Calu3 (cell line): ENCODE data around the gene LYAR. TPM values are rescaled to one million over a fixed set of nuclear protein-coding genes. Genes with fewer than 3 reads are reported as not detected.

Experiments used
- BruUV-seq: library from RNA; stranded (reverse); fragments of 400-500 nt; replicated peaks from 2 replicates; lab custom pipeline; 2021; lab: Mats Ljungman, UMichigan
- CTCF ChIA-PET: fragments of 300-600 bp; sonication (Branson Sonifier 250); formaldehyde crosslinking; loops from one replicate; lab custom pipeline; 2022; ENCODE audit warnings: antibody characterized with exemption; lab: Charles Lee
- DNase-seq: peaks from one replicate; pipeline ENCODE4 v3.0.0; 2022
- H3K27ac Mint-ChIP-seq: one replicate; pipeline ENCODE4 v1.8.0; 2022; ENCODE audit warnings: mixed read lengths; ENCODE audit not compliant: unreplicated experiment
- H3K27me3 Mint-ChIP-seq: one replicate; pipeline ENCODE4 v1.8.0; 2022; ENCODE audit warnings: mixed read lengths; ENCODE audit not compliant: unreplicated experiment
- H3K36me3 Mint-ChIP-seq: one replicate; pipeline ENCODE4 v1.8.0; 2022; ENCODE audit warnings: mild to moderate bottlenecking, moderate library complexity, mixed read lengths; ENCODE audit not compliant: insufficient read depth, unreplicated experiment
- H3K4me1 Mint-ChIP-seq: one replicate; pipeline ENCODE4 v1.8.0; 2022; ENCODE audit warnings: mild to moderate bottlenecking, low read depth, mixed read lengths; ENCODE audit not compliant: unreplicated experiment
- H3K4me3 Mint-ChIP-seq: one replicate; pipeline ENCODE4 v1.8.0; 2022; ENCODE audit warnings: mild to moderate bottlenecking, low read depth, moderate library complexity, mixed read lengths; ENCODE audit not compliant: unreplicated experiment
- H3K9me3 Mint-ChIP-seq: one replicate; pipeline ENCODE4 v1.8.0; 2022; ENCODE audit warnings: low read depth, mixed read lengths; ENCODE audit not compliant: unreplicated experiment
- intact Hi-C: fragments of 100-400 bp; cut with micrococcal nuclease; formaldehyde crosslinking; loops from one replicate; pipeline ENCODE4 v1.10.0; 2022; ENCODE audit not compliant: unreplicated experiment
- total RNA-seq: library from RNA; stranded (reverse); gene quantifications from 2 replicates; pipeline ENCODE4 v1.2.3, GENCODE V29; 2022
- TF ChIP-seq, protein P1 (sequence below): fragments of 200-600 bp; IDR thresholded peaks from one replicate; pipeline ENCODE4 v1.8.0; 2022; ENCODE audit warnings: antibody characterized with exemption; ENCODE audit not compliant: unreplicated experiment

Gene LYAR
- total RNA-seq, 1 experiment from 2014 or later, result 19.1 TPM

DNA sequence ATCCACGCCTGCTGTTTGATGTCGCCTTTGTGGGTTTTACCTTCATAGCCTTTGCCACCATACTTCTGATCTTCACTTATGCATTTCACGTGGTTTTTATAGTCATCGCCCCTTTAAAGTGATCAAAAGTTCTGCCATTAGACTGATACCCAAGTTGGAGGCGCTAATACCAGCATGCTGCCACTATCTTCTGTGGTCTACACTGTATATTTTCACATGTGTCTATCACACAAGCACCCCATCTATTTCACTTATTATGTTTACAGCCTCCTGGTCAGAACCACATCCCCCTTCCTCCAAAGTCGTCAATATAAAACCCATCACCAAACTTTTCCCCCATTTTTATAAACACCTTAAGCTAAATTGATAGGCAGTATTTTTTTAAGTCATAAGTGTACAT lies 8.2 kb downstream of the LYAR start:
- BruUV-seq, result no TSS peak

DNA sequence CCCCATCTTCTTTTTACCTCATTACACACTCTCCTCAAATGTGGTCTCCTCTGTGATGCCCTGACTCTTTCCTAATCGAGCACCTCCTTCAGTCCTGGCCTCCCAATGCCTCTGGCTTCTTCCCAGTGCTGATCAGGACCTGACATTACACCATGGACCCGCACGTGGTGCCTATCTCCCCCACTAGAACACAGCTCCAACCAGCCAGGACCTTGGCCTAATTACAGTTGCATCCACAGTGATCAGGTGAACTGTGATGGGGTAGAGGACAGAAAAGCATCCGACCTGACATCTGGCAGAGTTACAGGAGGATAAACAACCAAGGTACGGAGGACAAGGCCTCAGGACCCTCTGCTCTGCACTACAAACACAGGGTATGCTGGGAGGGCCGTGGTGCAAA lies 12.4 kb downstream of the LYAR start:
- CTCF ChIA-PET, result no interaction called here
- TF ChIP-seq, protein P1, sequence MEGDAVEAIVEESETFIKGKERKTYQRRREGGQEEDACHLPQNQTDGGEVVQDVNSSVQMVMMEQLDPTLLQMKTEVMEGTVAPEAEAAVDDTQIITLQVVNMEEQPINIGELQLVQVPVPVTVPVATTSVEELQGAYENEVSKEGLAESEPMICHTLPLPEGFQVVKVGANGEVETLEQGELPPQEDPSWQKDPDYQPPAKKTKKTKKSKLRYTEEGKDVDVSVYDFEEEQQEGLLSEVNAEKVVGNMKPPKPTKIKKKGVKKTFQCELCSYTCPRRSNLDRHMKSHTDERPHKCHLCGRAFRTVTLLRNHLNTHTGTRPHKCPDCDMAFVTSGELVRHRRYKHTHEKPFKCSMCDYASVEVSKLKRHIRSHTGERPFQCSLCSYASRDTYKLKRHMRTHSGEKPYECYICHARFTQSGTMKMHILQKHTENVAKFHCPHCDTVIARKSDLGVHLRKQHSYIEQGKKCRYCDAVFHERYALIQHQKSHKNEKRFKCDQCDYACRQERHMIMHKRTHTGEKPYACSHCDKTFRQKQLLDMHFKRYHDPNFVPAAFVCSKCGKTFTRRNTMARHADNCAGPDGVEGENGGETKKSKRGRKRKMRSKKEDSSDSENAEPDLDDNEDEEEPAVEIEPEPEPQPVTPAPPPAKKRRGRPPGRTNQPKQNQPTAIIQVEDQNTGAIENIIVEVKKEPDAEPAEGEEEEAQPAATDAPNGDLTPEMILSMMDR, result no peak
- no peaks in the 10 kb centered on the region for H3K27me3 Mint-ChIP-seq
- intact Hi-C loops, result no loop called here
- no peaks in the 10 kb centered on the region for H3K9me3 Mint-ChIP-seq
- H3K36me3 Mint-ChIP-seq, result peaks cover 6% of the 10 kb centered on the region
- no TSS peak for BruUV-seq
- H3K4me3 Mint-ChIP-seq, result no peak overlapping the region
- no peak for DNase-seq
- no peak overlapping the region for H3K27ac Mint-ChIP-seq
- no peaks in the 10 kb centered on the region for H3K4me1 Mint-ChIP-seq

More for the DNA sequence above, 8.2 kb downstream of the LYAR start:
- Mint-ChIP-seq H3K27ac (no peak overlapping the region), H3K27me3 (no peaks in the 10 kb centered on the region), H3K4me1 (peaks cover 5% of the 10 kb centered on the region), H3K4me3 (no peak overlapping the region), H3K36me3 (no peaks in the 10 kb centered on the region), H3K9me3 (no peaks in the 10 kb centered on the region)
- CTCF ChIA-PET, result no interaction called here
- intact Hi-C loops, result no loop called here
- no peak for DNase-seq
- TF ChIP-seq, protein P1, result no peak

DNA sequence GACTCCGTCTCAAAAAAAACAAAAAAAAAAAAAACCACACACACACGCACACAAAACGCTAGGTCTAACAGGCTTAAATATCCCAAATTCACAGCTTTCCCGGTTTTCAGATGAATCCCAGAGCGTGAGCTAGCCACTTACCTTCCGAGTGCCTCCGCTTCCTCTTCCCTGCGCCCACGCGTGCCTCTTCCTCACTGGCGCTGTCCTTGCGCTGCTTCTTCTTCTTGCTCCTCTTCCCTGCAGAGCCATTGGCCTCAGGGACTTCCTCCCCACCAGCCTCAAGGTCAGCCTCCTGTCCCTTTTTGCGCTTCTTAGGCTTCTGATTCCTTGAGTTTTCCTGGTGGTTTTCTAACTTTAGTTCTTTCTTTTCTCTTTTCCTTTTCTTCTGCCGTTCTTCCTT lies 15.7 kb downstream of the LYAR start:
- no peak overlapping the region for H3K27ac Mint-ChIP-seq
- CTCF ChIA-PET, result no interaction called here
- no TSS peak for BruUV-seq

DNA sequence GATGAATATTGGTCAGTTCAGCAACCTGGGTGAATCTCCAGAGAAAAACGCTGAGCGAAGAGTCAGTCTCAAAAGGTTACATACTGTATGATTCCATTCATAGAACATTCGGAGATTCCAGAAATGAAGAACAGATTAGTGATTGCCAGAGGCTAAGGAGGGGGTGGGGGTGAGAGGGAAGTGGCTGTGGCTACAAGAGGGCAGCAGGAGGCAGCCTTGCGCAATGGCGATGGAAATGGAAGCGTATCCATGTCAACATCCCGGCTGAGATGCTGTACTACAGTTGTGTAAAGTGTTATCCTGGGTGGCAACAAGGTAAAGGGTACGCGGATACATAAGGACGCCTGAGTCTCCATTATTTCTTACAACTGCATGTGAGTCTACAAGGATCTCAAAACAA lies 18.0 kb downstream of the LYAR start:
- Mint-ChIP-seq H3K36me3 (peaks cover 6% of the 10 kb centered on the region), H3K4me3 (no peak overlapping the region), H3K9me3 (no peaks in the 10 kb centered on the region), H3K4me1 (no peaks in the 10 kb centered on the region), H3K27me3 (no peaks in the 10 kb centered on the region), H3K27ac (no peak overlapping the region)
- no peak for DNase-seq
- intact Hi-C loops, result no loop called here
- no TSS peak for BruUV-seq
- CTCF ChIA-PET, result no interaction called here
- TF ChIP-seq, protein P1, result no peak

More for the DNA sequence above, 15.7 kb downstream of the LYAR start:
- H3K36me3 Mint-ChIP-seq, result peaks cover 6% of the 10 kb centered on the region
- no peaks in the 10 kb centered on the region for H3K27me3 Mint-ChIP-seq
- TF ChIP-seq, protein P1, result no peak
- intact Hi-C loops, result no loop called here
- no peaks in the 10 kb centered on the region for H3K4me1 Mint-ChIP-seq
- H3K4me3 Mint-ChIP-seq, result no peak overlapping the region
- no peak for DNase-seq
- no peaks in the 10 kb centered on the region for H3K9me3 Mint-ChIP-seq
